ENCODE measurements around the gene GDAP1L1. TPM values are rescaled to one million over a fixed set of nuclear protein-coding genes. Genes with fewer than 3 reads are reported as not detected.

The GDAP1L1 gene
- polyA plus RNA-seq, 2 of the 4 experiments (the other 2 are of a cell fraction): 0.06 to 0.13 TPM

DNA sequence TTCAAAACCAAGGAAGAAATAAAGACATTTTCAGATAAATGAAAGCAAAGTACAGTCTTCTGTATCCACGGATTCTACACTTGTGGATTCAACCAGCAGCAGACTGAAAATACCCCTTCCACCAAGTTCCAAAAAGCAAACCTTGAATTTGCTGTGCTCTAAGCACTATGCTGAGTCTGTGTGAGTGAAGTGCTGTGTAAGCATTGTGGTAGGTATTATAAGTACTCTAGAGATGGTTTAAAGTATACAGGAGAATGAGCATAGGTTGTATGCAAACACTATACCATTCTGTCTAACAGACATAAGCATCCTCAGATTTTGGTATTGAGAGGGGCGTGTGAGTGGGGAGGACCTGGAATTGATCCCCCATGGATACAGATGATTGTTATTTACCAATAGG lies 46.1 kb upstream of the GDAP1L1 start:
- Histone ChIP-seq H3K4me3 (no peak overlapping the region), H3K27ac (peak overlapping the region in 1 of 2 experiments; percentile 22; a peak in 1 of 6 replicates), H3K9me3 (no peaks in the 10 kb centered on the region), H3K4me2 (no peak overlapping the region), H3K4me1 (peaks cover 40% of the 10 kb centered on the region)
- FAIRE-seq: no peak
- TF ChIP-seq MAZ (IDR thresholded peaks at IDR 0.05; ENCODE audit: borderline replicate concordance, low read depth, low read length) (no peak), MAFK (IDR thresholded peaks at IDR 0.05; ENCODE audit: partially characterized antibody) (peak; percentile 61)
- no peak for ATAC-seq
- POLR2A ChIA-PET: no interaction called here
- CTCF ChIA-PET: no interaction called here
- 87% methylated on average over 2 of the region's 2 CpGs for WGBS (ENCODE audit: missing lambda C conversion rate)
- no peak for DNase-seq (ENCODE audit: low read depth in 1 of 2, low spot score in 1 of 2)

DNA sequence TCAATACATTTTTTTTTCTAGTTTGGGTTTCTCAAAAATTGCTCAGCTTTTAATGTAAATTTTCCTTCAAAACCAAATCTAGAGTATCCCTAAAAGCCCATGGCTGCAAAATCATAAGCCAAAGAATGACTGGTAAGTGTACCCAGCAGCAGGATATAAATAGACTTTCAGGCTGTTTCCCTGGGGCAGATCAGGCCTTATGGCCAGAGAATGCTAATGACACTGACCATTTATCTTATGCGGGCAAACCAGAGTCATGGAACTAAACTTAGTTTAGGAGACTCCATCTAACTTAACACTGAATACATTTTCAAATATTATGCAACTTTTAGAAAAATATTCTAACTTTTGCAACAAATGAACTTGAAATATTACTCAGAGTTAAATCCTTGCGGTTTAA lies 43.9 kb upstream of the GDAP1L1 start:
- POLR2A ChIA-PET: no interaction called here
- Histone ChIP-seq H3K4me1 (peaks cover 62% of the 10 kb centered on the region), H3K27ac (peak overlapping the region; percentile 84 to 92), H3K4me2 (peak overlapping the region; percentile 84), H3K9me3 (no peaks in the 10 kb centered on the region), H3K4me3 (no peak overlapping the region)
- TF ChIP-seq RAD21 (conservative IDR thresholded peaks at IDR 0.05 in 1 of 2, IDR thresholded peaks at IDR 0.05 in 1 of 2) (no peak), CEBPB (IDR thresholded peaks at IDR 0.05) (no peak), HOXA7 (CRISPR knock-in tag; IDR thresholded peaks at IDR 0.05) (no peak), HOXB13 (CRISPR knock-in tag; IDR thresholded peaks at IDR 0.05; ENCODE audit: low read depth) (no peak), ESRRA (IDR thresholded peaks at IDR 0.05; ENCODE audit: borderline replicate concordance, low read length) (no peak), GATA3 (IDR thresholded peaks at IDR 0.05; ENCODE audit: borderline replicate concordance) (no peak), RFX5 (IDR thresholded peaks at IDR 0.05) (no peak), RNF2 (IDR thresholded peaks at IDR 0.05; ENCODE audit: borderline replicate concordance, low read depth) (no peak), CHD2 (IDR thresholded peaks at IDR 0.05; ENCODE audit: low read length, partially characterized antibody) (no peak), SREBF2 (IDR thresholded peaks at IDR 0.05) (no peak)
- TF ChIP-seq, protein P1, sequence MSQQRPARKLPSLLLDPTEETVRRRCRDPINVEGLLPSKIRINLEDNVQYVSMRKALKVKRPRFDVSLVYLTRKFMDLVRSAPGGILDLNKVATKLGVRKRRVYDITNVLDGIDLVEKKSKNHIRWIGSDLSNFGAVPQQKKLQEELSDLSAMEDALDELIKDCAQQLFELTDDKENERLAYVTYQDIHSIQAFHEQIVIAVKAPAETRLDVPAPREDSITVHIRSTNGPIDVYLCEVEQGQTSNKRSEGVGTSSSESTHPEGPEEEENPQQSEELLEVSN (IDR thresholded peaks at IDR 0.05; ENCODE audit: borderline replicate concordance, low read depth): no peak
- TF ChIP-seq, protein P2, sequence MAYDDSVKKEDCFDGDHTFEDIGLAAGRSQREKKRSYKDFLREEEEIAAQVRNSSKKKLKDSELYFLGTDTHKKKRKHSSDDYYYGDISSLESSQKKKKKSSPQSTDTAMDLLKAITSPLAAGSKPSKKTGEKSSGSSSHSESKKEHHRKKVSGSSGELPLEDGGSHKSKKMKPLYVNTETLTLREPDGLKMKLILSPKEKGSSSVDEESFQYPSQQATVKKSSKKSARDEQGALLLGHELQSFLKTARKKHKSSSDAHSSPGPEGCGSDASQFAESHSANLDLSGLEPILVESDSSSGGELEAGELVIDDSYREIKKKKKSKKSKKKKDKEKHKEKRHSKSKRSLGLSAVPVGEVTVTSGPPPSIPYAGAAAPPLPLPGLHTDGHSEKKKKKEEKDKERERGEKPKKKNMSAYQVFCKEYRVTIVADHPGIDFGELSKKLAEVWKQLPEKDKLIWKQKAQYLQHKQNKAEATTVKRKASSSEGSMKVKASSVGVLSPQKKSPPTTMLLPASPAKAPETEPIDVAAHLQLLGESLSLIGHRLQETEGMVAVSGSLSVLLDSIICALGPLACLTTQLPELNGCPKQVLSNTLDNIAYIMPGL (CRISPR knock-in tag; IDR thresholded peaks at IDR 0.05; ENCODE audit: borderline replicate concordance): no peak
- CTCF ChIA-PET: interaction anchor here (0.8 to 2.0 kb wide), 2 partner anchors 14 kb away, joined by 3 to 11 read pairs; no protein-coding TSS in a partner anchor
- ATAC-seq (no peak), DNase-seq (ENCODE audit: low read depth in 1 of 2, low spot score in 1 of 2) (no peak), FAIRE-seq (no peak)
- 91% methylated on average over 2 of the region's 2 CpGs for whole genome bisulfite sequencing (ENCODE audit: missing lambda C conversion rate)

DNA sequence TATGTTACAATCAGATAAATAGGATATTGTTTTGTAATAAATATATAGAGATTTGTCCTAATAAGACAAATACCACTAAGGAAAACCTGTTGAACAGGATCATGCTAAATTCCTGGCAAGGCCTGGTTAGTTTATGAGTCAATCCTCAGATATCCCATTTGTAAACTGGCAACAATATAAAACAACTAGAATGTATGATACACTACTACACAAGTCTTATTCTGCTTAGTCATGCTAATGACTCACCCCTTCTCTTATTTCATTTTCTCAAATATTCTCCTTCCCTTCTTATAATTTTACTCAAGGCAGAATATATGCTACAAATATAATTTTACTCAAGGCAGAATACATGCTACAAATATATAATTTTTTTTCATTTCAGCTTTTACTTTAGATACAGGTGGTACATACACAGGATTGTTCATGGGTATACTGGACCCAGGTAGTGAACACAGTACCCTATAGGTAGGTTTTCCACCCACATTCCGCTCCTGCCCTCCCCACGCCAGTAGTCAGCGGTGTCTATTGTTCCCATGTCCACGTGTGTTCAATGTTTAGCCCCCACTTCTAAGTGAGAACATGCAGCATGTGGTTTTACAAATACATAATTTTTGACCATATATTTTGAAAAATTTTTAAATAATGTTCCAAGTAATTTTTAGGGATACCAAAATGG lies 42.8 kb upstream of the GDAP1L1 start:
- peak; percentile 87 to 89 for DNase-seq (ENCODE audit: low read depth in 1 of 2, low spot score in 1 of 2)
- ATAC-seq: peak; percentile 87 to 91
- Histone ChIP-seq H3K27ac (peak overlapping the region; percentile 92), H3K4me3 (peak overlapping the region; percentile 4; the same call in 1 of the 3 replicates), H3K9me3 (no peaks in the 10 kb centered on the region), H3K4me2 (peak overlapping the region; percentile 84), H3K4me1 (peaks cover 67% of the 10 kb centered on the region)
- ChIA-PET CTCF (interaction anchor here (1.5 kb wide), 1 partner anchor 14 kb away, joined by 5 read pairs; no protein-coding TSS in a partner anchor), POLR2A (no interaction called here)
- peak; percentile 23 for FAIRE-seq
- 16% methylated on average over 4 of the region's 4 CpGs for WGBS (ENCODE audit: missing lambda C conversion rate)
- TF ChIP-seq EHMT2 (IDR thresholded peaks at IDR 0.05; ENCODE audit: low read depth) (no peak), HOXA7 (CRISPR knock-in tag; IDR thresholded peaks at IDR 0.05) (no peak), CBX2 (IDR thresholded peaks at IDR 0.05; ENCODE audit: borderline replicate concordance, low read depth) (no peak), GATA3 (IDR thresholded peaks at IDR 0.05; ENCODE audit: borderline replicate concordance) (peak; percentile 60; the same call in 1 of the 2 replicates), BHLHE40 (IDR thresholded peaks at IDR 0.05; ENCODE audit: low read depth, low read length) (no peak), EP300 (IDR thresholded peaks at IDR 0.05) (peak in 1 of 2 experiments; percentile 26; a peak in 2 of 5 replicates), RNF2 (IDR thresholded peaks at IDR 0.05; ENCODE audit: borderline replicate concordance, low read depth) (no peak), NR3C1 (IDR thresholded peaks at IDR 0.05) (no peak), RARB (CRISPR knock-in tag; IDR thresholded peaks at IDR 0.05) (no peak), TFCP2L1 (CRISPR knock-in tag; IDR thresholded peaks at IDR 0.05) (no peak; the same call in 1 of the 2 replicates), CHD2 (IDR thresholded peaks at IDR 0.05; ENCODE audit: low read length, partially characterized antibody) (no peak), CEBPB (IDR thresholded peaks at IDR 0.05) (peak in 1 of 2 experiments; percentile 46; a peak in 2 of 4 replicates), ZSCAN20 (CRISPR knock-in tag; IDR thresholded peaks at IDR 0.05) (no peak), RFX5 (IDR thresholded peaks at IDR 0.05) (no peak), POLR2A (IDR thresholded peaks at IDR 0.05; ENCODE audit: low read length) (no peak), HOXB13 (CRISPR knock-in tag; IDR thresholded peaks at IDR 0.05; ENCODE audit: low read depth) (no peak), KDM5A (IDR thresholded peaks at IDR 0.05) (no peak), TP53 (CRISPR knock-in tag; IDR thresholded peaks at IDR 0.05) (peak; percentile 18; the same call in 1 of the 2 replicates), ESRRA (IDR thresholded peaks at IDR 0.05; ENCODE audit: borderline replicate concordance, low read length) (no peak), POLR2AphosphoS2 (conservative IDR thresholded peaks at IDR 0.05; ENCODE audit: low read length) (no peak), MAFK (IDR thresholded peaks at IDR 0.05; ENCODE audit: partially characterized antibody) (peak; percentile 100), NPAS2 (CRISPR knock-in tag; IDR thresholded peaks at IDR 0.05; ENCODE audit: borderline replicate concordance) (no peak), MAZ (IDR thresholded peaks at IDR 0.05; ENCODE audit: borderline replicate concordance, low read depth, low read length) (no peak), SREBF2 (IDR thresholded peaks at IDR 0.05) (no peak), HDAC2 (IDR thresholded peaks at IDR 0.05) (no peak), CHD4 (IDR thresholded peaks at IDR 0.05; ENCODE audit: borderline replicate concordance) (no peak), JUNB (IDR thresholded peaks at IDR 0.05) (peak; percentile 96), ZFP36 (IDR thresholded peaks at IDR 0.05; ENCODE audit: borderline replicate concordance, partially characterized antibody) (no peak), PHF8 (IDR thresholded peaks at IDR 0.05; ENCODE audit: borderline replicate concordance, low read depth) (no peak)
